ENCODE data around the gene SPRING1. TPM values are rescaled to one million over a fixed set of nuclear protein-coding genes. Genes with fewer than 3 reads are reported as not detected.
A peak's percentile ranks its signal among the peaks of the same experiment; 100 is the strongest.

SPRING1 gene
- total RNA-seq, 1 donor from 2014 or later: 22.7 TPM

- peak; percentile 66 for ATAC-seq
Measured at GRCh38 chr12:116708826-116709756, 28.8 kb downstream of the SPRING1 start.

- no peak for ATAC-seq
Measured at GRCh38 chr12:116707751-116708150, 30.1 kb downstream of the SPRING1 start.

- peak; percentile 77 for ATAC-seq
Measured at GRCh38 chr12:116703214-116703795, 34.6 kb downstream of the SPRING1 start.

- ATAC-seq: no peak
Measured at GRCh38 chr12:116701432-116701831, 36.4 kb downstream of the SPRING1 start.

GRCh38 chr12:116700066-116700465, 37.8 kb downstream of the SPRING1 start:
- ATAC-seq: no peak

GRCh38 chr12:116698554-116699075, 39.3 kb downstream of the SPRING1 start:
- no peak for ATAC-seq

- no peak for ATAC-seq
Measured at GRCh38 chr12:116698116-116698515, 39.8 kb downstream of the SPRING1 start.

GRCh38 chr12:116697716-116698115, 40.2 kb downstream of the SPRING1 start:
- ATAC-seq: no peak

GRCh38 chr12:116697305-116697704, 40.6 kb downstream of the SPRING1 start:
- ATAC-seq: no peak

- ATAC-seq: no peak
Measured at GRCh38 chr12:116695464-116695725, 42.5 kb downstream of the SPRING1 start.

- no peak for ATAC-seq
Measured at GRCh38 chr12:116694653-116695463, 43.0 kb downstream of the SPRING1 start.

GRCh38 chr12:116693286-116694227, 44.3 kb downstream of the SPRING1 start:
- ATAC-seq: no peak

- no peak for ATAC-seq
Measured at GRCh38 chr12:116692605-116693004, 45.3 kb downstream of the SPRING1 start.

- no peak for ATAC-seq
Measured at GRCh38 chr12:116691636-116692035, 46.2 kb downstream of the SPRING1 start.

GRCh38 chr12:116691205-116691604, 46.7 kb downstream of the SPRING1 start:
- ATAC-seq: no peak

- ATAC-seq: no peak
Measured at GRCh38 chr12:116689979-116690744, 47.7 kb downstream of the SPRING1 start.

- no peak for ATAC-seq
Measured at GRCh38 chr12:116689521-116689920, 48.3 kb downstream of the SPRING1 start.
